Right atrium auricular region (tissue), 2 donors: Measurements from ENCODE around the gene PLCH1. TPM values are rescaled to one million over a fixed set of nuclear protein-coding genes. Genes with fewer than 3 reads are reported as not detected.

Experiments used
- DNase-seq: peaks from one replicate; pipeline ENCODE4 v3.0.0-alpha.2; 2019; ENCODE audit warnings: low spot score
- H3K27ac ChIP-seq, 2 donors: fragments of 200-600 bp; sonication (generic); 1 replicate in 1 of 2; 2 replicates in 1 of 2; pipeline ENCODE4 v1.5.1; 2016 to 2019
- H3K27me3 ChIP-seq, 2 donors: fragments of 200-600 bp; sonication (generic); one replicate each; pipeline versions ENCODE4 v1.5.1 to v1.6.0; 2017 to 2019
- H3K36me3 ChIP-seq: fragments of 200-600 bp; sonication (generic); one replicate; pipeline ENCODE4 v1.5.1; 2016
- H3K4me1 ChIP-seq, 2 donors: fragments of 200-600 bp; sonication (generic); one replicate each; pipeline versions ENCODE4 v1.5.1 to v1.6.0; 2017 to 2019
- H3K4me3 ChIP-seq, 2 donors: fragments of 200-600 bp; sonication (generic); 1 replicate in 1 of 2; 2 replicates in 1 of 2; pipeline ENCODE4 v1.5.1; 2017 to 2019; ENCODE audit warnings: mild to moderate bottlenecking in 1 of 2, moderate library complexity in 1 of 2
- H3K9me3 ChIP-seq, 2 donors: fragments of 200-600 bp; sonication (generic); one replicate each; pipeline ENCODE4 v1.5.1; 2019
- total RNA-seq, 2 donors: library from RNA; depleted of rRNA; stranded (reverse); fragments of >200 nt; gene quantifications; one replicate each; pipeline ENCODE4 v1.1.0, GENCODE V29; 2016
- TF ChIP-seq, protein P1 (sequence below), 2 donors: fragments of 200-600 bp; sonication (generic); IDR thresholded peaks; one replicate each; pipeline ENCODE4 v1.5.1; 2019; ENCODE audit warnings: antibody characterized with exemption in 2 of 2

The PLCH1 gene
- total RNA-seq, 2 donors from 2014 or later = 1.4 to 1.5 TPM

DNA sequence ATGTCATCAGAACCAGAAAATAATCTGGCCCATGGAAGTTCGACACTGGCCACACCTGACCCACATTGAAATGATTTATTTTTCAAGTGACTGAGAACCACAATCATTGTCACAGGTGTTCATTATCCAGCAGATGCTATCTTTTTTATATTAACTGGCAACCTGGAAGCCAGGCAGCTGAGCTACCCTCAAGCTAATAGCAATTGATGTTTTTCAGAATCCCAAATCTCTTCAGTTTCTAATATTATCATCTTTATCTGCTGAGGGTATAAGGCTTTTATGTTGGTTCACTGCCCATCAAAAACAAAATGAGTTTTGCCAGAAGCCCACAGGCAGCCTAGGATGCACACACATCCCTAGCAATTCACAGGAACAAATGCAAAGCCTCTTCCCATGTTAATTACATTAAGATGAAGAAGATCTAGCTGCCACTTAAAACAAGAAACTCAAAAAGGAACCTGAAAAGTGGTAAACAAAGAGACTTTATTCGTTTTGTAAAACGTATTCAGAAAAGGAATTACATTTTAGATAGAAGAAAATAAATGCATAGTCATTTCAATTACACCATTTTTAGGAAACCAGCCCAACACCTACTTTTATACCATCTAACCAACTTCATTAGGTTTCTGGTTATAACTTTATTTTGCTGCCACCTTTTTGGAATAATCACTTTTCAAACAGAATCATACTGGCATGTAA lies 410.5 kb downstream of the PLCH1 start:
- no peak for DNase-seq
- TF ChIP-seq, protein P1, sequence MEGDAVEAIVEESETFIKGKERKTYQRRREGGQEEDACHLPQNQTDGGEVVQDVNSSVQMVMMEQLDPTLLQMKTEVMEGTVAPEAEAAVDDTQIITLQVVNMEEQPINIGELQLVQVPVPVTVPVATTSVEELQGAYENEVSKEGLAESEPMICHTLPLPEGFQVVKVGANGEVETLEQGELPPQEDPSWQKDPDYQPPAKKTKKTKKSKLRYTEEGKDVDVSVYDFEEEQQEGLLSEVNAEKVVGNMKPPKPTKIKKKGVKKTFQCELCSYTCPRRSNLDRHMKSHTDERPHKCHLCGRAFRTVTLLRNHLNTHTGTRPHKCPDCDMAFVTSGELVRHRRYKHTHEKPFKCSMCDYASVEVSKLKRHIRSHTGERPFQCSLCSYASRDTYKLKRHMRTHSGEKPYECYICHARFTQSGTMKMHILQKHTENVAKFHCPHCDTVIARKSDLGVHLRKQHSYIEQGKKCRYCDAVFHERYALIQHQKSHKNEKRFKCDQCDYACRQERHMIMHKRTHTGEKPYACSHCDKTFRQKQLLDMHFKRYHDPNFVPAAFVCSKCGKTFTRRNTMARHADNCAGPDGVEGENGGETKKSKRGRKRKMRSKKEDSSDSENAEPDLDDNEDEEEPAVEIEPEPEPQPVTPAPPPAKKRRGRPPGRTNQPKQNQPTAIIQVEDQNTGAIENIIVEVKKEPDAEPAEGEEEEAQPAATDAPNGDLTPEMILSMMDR (IDR thresholded peaks at IDR 0.05) = no peak
- Histone ChIP-seq H3K36me3 (no peaks in the 10 kb centered on the region), H3K4me1 (no peaks in the 10 kb centered on the region), H3K27me3 (no peaks in the 10 kb centered on the region), H3K9me3 (no peaks in the 10 kb centered on the region), H3K4me3 (no peak overlapping the region), H3K27ac (no peak overlapping the region)

DNA sequence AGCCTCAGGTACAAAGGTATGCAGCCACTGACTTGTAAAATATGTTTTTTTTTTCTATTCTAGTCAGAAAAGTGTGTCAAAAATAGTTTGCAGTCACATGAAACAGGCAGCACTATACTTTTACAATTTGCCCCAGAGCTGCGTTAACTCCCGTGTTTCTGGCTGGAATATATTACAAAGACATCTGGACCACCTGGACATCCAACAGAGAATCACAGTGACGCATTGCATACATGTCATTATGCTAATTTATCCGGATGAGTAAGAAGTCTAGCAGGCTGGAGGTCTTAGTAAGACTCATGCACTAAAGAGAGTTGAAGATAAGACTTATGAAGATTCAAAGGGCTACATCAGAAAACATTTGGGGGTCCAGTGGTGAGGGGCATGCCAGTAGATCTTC lies 412.2 kb downstream of the PLCH1 start:
- no peak for DNase-seq
- Histone ChIP-seq H3K9me3 (no peaks in the 10 kb centered on the region), H3K36me3 (no peaks in the 10 kb centered on the region), H3K27me3 (no peaks in the 10 kb centered on the region), H3K4me1 (no peaks in the 10 kb centered on the region), H3K4me3 (no peak overlapping the region), H3K27ac (no peak overlapping the region)
- TF ChIP-seq, protein P1 (IDR thresholded peaks at IDR 0.05) = no peak

DNA sequence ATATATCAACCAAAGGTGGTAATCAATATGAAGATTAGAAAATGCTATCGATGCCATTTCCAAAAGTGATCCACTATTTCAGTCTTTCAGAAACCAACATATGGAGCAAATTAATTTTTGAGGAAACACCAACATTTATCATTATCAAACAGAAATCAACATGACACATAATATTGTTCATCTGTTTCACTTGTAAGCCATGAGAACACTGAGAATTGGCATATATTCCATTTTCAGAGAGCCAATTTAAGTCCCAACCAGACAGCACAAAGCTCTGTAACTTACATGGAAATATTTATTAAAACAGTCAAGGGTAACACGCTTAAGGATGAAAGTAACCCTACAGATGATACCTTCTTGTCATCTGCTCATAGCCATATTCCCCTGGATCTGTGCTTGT lies 413.8 kb downstream of the PLCH1 start:
- TF ChIP-seq, protein P1 (IDR thresholded peaks at IDR 0.05) = no peak
- Histone ChIP-seq H3K4me1 (no peaks in the 10 kb centered on the region), H3K27ac (no peak overlapping the region), H3K27me3 (no peaks in the 10 kb centered on the region), H3K4me3 (no peak overlapping the region), H3K9me3 (no peaks in the 10 kb centered on the region), H3K36me3 (no peaks in the 10 kb centered on the region)
- DNase-seq = no peak

DNA sequence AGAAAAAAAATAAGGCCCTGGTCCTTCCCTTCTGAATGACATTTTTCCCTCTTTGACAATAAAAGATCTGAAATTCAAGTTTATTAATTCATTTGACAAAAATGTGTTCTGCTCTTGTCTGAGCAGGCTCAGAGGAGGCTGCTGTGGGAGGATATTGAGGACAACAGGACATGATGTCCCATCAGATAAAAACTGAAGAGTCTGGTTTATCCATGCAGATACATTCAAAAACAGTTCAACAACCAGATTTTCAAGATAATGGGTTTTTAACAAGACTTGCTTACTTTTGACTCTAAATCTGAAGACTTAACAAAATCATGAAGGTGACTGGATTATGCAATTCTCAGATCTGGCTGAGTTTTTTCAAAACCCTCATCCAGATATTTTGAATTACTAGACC lies 414.5 kb downstream of the PLCH1 start:
- Histone ChIP-seq H3K36me3 (no peaks in the 10 kb centered on the region), H3K4me3 (no peak overlapping the region), H3K27me3 (no peaks in the 10 kb centered on the region), H3K4me1 (no peaks in the 10 kb centered on the region), H3K27ac (no peak overlapping the region), H3K9me3 (no peaks in the 10 kb centered on the region)
- TF ChIP-seq, protein P1 (IDR thresholded peaks at IDR 0.05) = no peak
- no peak for DNase-seq

DNA sequence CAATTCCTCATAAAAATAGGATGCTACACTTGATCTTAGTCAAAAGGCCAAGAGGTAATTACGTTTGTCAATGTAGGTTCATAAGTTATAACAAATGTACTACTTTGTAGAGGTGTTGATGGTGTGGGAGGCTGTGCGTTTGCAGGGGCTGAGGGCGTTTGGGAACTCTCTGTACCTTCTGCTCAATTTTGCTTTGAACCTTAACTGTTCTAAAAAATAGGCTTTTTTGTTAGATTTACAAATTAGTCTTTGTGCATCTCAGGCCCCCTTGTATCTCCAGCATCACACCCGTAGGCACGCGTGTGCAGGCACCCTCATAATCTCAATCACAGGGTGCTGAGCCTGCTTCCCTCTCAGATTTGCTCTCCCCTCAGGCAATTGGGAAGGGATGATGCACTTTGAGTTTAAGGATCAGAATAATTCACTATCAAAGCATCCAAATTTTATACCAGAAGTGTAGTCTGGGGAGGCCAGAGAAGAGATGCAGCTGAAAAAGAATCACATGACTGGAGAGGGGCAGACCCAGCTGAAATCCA lies 415.3 kb downstream of the PLCH1 start:
- no peak overlapping the region for H3K4me3 ChIP-seq
- TF ChIP-seq, protein P1 (IDR thresholded peaks at IDR 0.05) = no peak
- H3K27me3 ChIP-seq = no peaks in the 10 kb centered on the region
- no peak for DNase-seq
- H3K36me3 ChIP-seq = no peaks in the 10 kb centered on the region
- H3K9me3 ChIP-seq = no peaks in the 10 kb centered on the region
- no peak overlapping the region for H3K27ac ChIP-seq
- no peaks in the 10 kb centered on the region for H3K4me1 ChIP-seq

DNA sequence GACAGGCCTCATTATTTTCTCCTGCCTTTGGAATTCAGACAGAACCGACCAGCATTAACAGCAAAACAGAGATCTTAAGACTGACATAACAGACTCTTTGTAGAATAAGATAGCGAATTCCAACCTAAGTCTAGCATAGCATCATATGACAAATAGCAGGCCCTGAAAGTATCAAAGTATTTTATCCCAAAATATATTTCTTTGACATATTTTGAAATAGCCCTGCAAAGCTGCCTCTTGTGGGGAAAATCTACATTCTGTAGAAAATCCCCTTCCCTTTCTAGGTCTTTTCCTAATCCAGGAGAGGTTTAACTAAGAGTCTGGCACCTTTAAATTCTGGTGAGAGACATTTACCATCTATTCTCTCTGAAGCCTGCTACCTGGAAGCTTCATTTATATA lies 417.0 kb downstream of the PLCH1 start:
- Histone ChIP-seq H3K27me3 (no peaks in the 10 kb centered on the region), H3K9me3 (no peaks in the 10 kb centered on the region), H3K27ac (no peak overlapping the region), H3K4me1 (no peaks in the 10 kb centered on the region), H3K4me3 (no peak overlapping the region), H3K36me3 (no peaks in the 10 kb centered on the region)
- no peak for DNase-seq
- TF ChIP-seq, protein P1 (IDR thresholded peaks at IDR 0.05) = no peak
